Measurements from ENCODE around the gene NMRK1.

Gene NMRK1

GRCh38 chr9:75046725-75047345 is 41.1 kb downstream of the NMRK1 start:
- H3K9me3 ChIP-seq (ENCODE audit: control insufficient read depth, insufficient read depth, low read depth, low read length), result no peaks in the 10 kb centered on the region
- TF ChIP-seq ZXDB (tag by site-specific recombination; IDR thresholded peaks at IDR 0.05) (no peak), ZNF184 (tag by site-specific recombination; IDR thresholded peaks at IDR 0.05) (no peak), AEBP2 (tag by site-specific recombination; IDR thresholded peaks at IDR 0.05; ENCODE audit: borderline replicate concordance) (no peak), ZNF239 (tag by site-specific recombination; IDR thresholded peaks at IDR 0.05) (no peak), ZNF155 (tag by site-specific recombination; IDR thresholded peaks at IDR 0.05) (no peak), ZBTB44 (tag by site-specific recombination; IDR thresholded peaks at IDR 0.05) (no peak), ZNF777 (tag by site-specific recombination; IDR thresholded peaks at IDR 0.05; ENCODE audit: borderline replicate concordance) (no peak), ZSCAN18 (tag by site-specific recombination; IDR thresholded peaks at IDR 0.05) (no peak)
- CTCF ChIA-PET, result interaction anchor here (0.5 to 1.5 kb wide), 3 partner anchors 29 to 273 kb away, joined by 3 to 5 read pairs (median 4); no protein-coding TSS in a partner anchor
- POLR2A ChIA-PET, result interaction anchor here (0.7 to 1.2 kb wide), 3 partner anchors 11 to 18 kb away, joined by 3 read pairs; partner anchors contain the start of gene CARNMT1
- no peaks in the 10 kb centered on the region for H3K4me1 ChIP-seq (ENCODE audit: control insufficient read depth, insufficient read depth, low read length)
- H3K4me3 ChIP-seq (ENCODE audit: low read depth, low read length), result no peak overlapping the region
- H3K27ac ChIP-seq (ENCODE audit: extremely low read depth, low read depth, low read length), result no peak overlapping the region
- no peaks in the 10 kb centered on the region for H3K36me3 ChIP-seq (ENCODE audit: control insufficient read depth in 2 of 2, insufficient read depth in 1 of 2, low read length in 2 of 2)

- H3K9me3 ChIP-seq (ENCODE audit: control insufficient read depth, insufficient read depth, low read depth, low read length), result no peaks in the 10 kb centered on the region
- ChIA-PET POLR2A (interaction anchor here (0.7 kb wide), 1 partner anchor 12 kb away, joined by 3 read pairs; no protein-coding TSS in a partner anchor), CTCF (no interaction called here)
- no peaks in the 10 kb centered on the region for H3K4me1 ChIP-seq (ENCODE audit: control insufficient read depth, insufficient read depth, low read length)
- H3K4me3 ChIP-seq (ENCODE audit: low read depth, low read length), result no peak overlapping the region
- H3K27ac ChIP-seq (ENCODE audit: extremely low read depth, low read depth, low read length), result no peak overlapping the region
- no peaks in the 10 kb centered on the region for H3K36me3 ChIP-seq (ENCODE audit: control insufficient read depth in 2 of 2, insufficient read depth in 1 of 2, low read length in 2 of 2)
- TF ChIP-seq PRDM4 (tag by site-specific recombination; IDR thresholded peaks at IDR 0.05) (no peak), ZNF223 (tag by site-specific recombination; IDR thresholded peaks at IDR 0.05) (no peak), ZNF529 (tag by site-specific recombination; IDR thresholded peaks at IDR 0.05; ENCODE audit: insufficient replicate concordance) (no peak), ZNF362 (tag by site-specific recombination; IDR thresholded peaks at IDR 0.05) (no peak), ZNF544 (tag by site-specific recombination; IDR thresholded peaks at IDR 0.05) (no peak), ZSCAN30 (tag by site-specific recombination; IDR thresholded peaks at IDR 0.05) (no peak), ZBTB20 (tag by site-specific recombination; IDR thresholded peaks at IDR 0.05) (no peak), ZNF112 (tag by site-specific recombination; IDR thresholded peaks at IDR 0.05) (no peak), ZNF202 (tag by site-specific recombination; IDR thresholded peaks at IDR 0.05; ENCODE audit: borderline replicate concordance) (no peak), OSR2 (tag by site-specific recombination; IDR thresholded peaks at IDR 0.05) (no peak), AEBP2 (tag by site-specific recombination; IDR thresholded peaks at IDR 0.05; ENCODE audit: borderline replicate concordance) (no peak), ZIC2 (tag by site-specific recombination; IDR thresholded peaks at IDR 0.05) (no peak), ZNF48 (tag by site-specific recombination; IDR thresholded peaks at IDR 0.05) (no peak), CTCF (tag by site-specific recombination; IDR thresholded peaks at IDR 0.05) (no peak), GLIS2 (tag by site-specific recombination; IDR thresholded peaks at IDR 0.05) (no peak), ZNF626 (tag by site-specific recombination; IDR thresholded peaks at IDR 0.05) (no peak)
These were observed 46.9 kb downstream of the NMRK1 start for GRCh38 chr9:75041041-75041440.

Measured in HEK293 (cell line).